Measurements from ENCODE around the gene MATN1. TPM values are rescaled to one million over a fixed set of nuclear protein-coding genes. Genes with fewer than 3 reads are reported as not detected.

The MATN1 gene
- total and polyA plus RNA-seq, 7 donors: 0.09 to 0.54 (median 0.36) TPM; not detected in 4

DNA sequence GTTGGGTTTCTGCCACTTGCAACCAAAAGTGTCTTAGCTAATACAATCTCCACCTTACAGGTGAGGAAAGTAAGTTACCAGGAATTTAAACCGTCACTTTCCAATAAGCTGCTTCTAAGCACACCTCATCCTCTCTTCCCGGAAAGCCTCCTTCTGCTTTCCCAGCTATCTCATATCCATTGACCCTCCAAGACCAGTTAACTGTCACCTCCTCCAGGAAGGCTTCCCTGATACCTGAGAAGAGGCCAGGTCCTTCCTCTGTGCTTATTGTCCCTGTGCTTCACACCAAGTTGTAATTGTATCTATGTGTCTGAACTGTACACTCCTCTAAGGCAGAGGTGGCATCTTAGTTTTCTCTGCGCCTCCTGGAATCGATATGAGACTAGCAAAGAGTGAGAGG, 11.2 kb upstream of the MATN1 start:
- Histone ChIP-seq H3K9me3 (no peaks in the 10 kb centered on the region), H3K4me3 (no peak overlapping the region), H3K27ac (no peak overlapping the region), H3K4me1 (no peaks in the 10 kb centered on the region), H3K36me3 (no peaks in the 10 kb centered on the region), H3K27me3 (no peaks in the 10 kb centered on the region)
- intact Hi-C loops (cut with DNase I): no loop called here
- DNase-seq: no peak
- WGBS, 2 donors: 96% methylated on average over 4 of the region's 4 CpGs
- TF ChIP-seq POLR2AphosphoS5 (IDR thresholded peaks at IDR 0.05) (no peak), EP300 (IDR thresholded peaks at IDR 0.05) (no peak), POLR2A (IDR thresholded peaks at IDR 0.05) (no peak)
- TF ChIP-seq, protein P1, sequence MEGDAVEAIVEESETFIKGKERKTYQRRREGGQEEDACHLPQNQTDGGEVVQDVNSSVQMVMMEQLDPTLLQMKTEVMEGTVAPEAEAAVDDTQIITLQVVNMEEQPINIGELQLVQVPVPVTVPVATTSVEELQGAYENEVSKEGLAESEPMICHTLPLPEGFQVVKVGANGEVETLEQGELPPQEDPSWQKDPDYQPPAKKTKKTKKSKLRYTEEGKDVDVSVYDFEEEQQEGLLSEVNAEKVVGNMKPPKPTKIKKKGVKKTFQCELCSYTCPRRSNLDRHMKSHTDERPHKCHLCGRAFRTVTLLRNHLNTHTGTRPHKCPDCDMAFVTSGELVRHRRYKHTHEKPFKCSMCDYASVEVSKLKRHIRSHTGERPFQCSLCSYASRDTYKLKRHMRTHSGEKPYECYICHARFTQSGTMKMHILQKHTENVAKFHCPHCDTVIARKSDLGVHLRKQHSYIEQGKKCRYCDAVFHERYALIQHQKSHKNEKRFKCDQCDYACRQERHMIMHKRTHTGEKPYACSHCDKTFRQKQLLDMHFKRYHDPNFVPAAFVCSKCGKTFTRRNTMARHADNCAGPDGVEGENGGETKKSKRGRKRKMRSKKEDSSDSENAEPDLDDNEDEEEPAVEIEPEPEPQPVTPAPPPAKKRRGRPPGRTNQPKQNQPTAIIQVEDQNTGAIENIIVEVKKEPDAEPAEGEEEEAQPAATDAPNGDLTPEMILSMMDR (IDR thresholded peaks at IDR 0.05): no peak

DNA sequence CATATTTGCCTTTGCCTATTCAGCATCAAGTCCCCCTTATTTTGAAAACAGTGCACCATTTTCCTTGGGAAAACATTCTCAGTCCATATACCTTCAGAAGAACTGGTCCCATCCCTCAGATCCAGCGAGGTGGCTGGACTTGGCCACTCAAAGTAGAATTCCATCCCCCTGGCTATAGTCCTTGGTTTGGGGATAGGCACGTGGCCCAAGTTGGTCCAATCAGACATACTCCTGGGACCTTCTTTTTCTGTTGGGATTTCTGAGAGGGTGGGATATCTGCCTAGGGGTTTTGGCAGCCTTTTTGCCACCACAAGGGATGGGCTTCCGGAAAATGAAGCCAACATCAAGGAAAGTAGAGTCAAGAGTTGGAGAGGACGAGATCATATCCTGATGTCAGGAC, 10.7 kb upstream of the MATN1 start:
- WGBS, 2 donors: 93 to 94% methylated on average over 4 of the region's 4 CpGs
- Histone ChIP-seq H3K4me1 (no peaks in the 10 kb centered on the region), H3K9me3 (no peaks in the 10 kb centered on the region), H3K4me3 (no peak overlapping the region), H3K27me3 (no peaks in the 10 kb centered on the region), H3K36me3 (no peaks in the 10 kb centered on the region), H3K27ac (no peak overlapping the region)
- intact Hi-C loops (cut with DNase I): no loop called here
- TF ChIP-seq POLR2AphosphoS5 (IDR thresholded peaks at IDR 0.05) (no peak), EP300 (IDR thresholded peaks at IDR 0.05) (no peak)
- DNase-seq: no peak

DNA sequence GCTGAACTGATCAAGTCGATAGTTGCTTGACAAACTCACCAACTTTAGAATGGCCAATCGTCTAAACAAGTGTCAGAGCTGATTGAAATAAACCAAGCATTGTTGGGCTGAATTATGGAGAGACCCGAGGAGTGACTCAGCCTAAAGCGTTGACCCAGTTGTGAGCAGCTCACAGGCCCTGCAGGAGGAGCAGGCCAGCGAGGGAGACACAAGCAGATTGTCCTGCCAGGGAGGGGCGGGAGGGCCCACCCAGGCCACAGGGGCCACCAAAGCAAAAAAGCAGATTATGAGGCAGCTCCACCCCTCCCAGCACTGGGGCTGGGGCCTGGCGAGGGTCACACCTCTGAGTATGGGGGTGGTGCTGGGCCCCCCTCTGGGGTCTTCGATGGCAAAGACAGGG, 10.1 kb upstream of the MATN1 start:
- H3K4me1 ChIP-seq: no peaks in the 10 kb centered on the region
- 85 to 86% methylated on average over 8 of the region's 8 CpGs for WGBS, 2 donors
- intact Hi-C loops (cut with DNase I): no loop called here
- DNase-seq: no peak
- no peak overlapping the region for H3K27ac ChIP-seq
- no peak overlapping the region for H3K4me3 ChIP-seq
- no peaks in the 10 kb centered on the region for H3K36me3 ChIP-seq
- TF ChIP-seq EP300 (IDR thresholded peaks at IDR 0.05) (no peak), POLR2A (IDR thresholded peaks at IDR 0.05) (no peak), POLR2AphosphoS5 (IDR thresholded peaks at IDR 0.05) (no peak)
- TF ChIP-seq, protein P1 (IDR thresholded peaks at IDR 0.05): no peak
- no peaks in the 10 kb centered on the region for H3K9me3 ChIP-seq
- H3K27me3 ChIP-seq: no peaks in the 10 kb centered on the region

DNA sequence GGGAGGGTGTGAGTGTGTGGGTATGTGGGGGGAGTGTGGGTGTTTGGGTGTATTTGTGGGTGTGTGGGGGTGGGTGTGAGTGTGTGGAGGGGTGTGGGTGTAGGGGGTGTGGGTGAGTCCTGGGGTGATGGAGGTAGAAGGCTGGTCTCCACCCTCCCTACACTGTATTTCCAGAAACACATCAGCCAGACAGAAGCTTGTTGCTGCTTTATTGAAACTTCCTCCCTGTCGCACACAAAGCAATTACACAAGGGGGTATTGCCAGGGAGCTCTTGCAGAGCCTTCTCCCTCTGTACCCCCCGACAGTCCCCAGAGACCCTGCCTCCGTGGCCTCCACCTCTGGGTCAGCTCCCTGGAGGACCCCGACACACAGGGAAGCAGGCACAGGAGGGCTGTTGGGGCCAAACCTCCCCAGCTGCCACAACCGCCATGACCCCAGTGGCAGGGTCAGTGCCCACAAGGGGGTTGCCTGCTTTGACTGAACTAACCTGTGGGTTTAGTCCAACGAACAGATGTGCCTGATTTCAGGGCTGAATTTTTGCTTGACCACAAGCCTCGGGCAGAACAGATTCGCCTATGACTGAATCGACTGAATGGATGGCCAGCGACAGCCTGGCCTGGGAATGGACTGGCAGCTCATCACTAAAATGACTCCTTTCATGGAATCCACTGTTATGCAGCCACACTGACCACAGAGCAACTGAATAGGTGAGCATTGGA, 9.1 kb upstream of the MATN1 start:
- intact Hi-C loops (cut with DNase I): no loop called here
- TF ChIP-seq POLR2AphosphoS5 (IDR thresholded peaks at IDR 0.05): no peak
- TF ChIP-seq, protein P1 (IDR thresholded peaks at IDR 0.05): no peak
- TF ChIP-seq POLR2A (IDR thresholded peaks at IDR 0.05): no peak
- TF ChIP-seq EP300 (IDR thresholded peaks at IDR 0.05): no peak
- Histone ChIP-seq H3K27ac (no peak overlapping the region), H3K4me1 (no peaks in the 10 kb centered on the region), H3K4me3 (no peak overlapping the region), H3K27me3 (no peaks in the 10 kb centered on the region), H3K9me3 (no peaks in the 10 kb centered on the region), H3K36me3 (no peaks in the 10 kb centered on the region)
- WGBS, 2 donors: 61 to 81% methylated on average over 10 of the region's 10 CpGs
- no peak for DNase-seq

DNA sequence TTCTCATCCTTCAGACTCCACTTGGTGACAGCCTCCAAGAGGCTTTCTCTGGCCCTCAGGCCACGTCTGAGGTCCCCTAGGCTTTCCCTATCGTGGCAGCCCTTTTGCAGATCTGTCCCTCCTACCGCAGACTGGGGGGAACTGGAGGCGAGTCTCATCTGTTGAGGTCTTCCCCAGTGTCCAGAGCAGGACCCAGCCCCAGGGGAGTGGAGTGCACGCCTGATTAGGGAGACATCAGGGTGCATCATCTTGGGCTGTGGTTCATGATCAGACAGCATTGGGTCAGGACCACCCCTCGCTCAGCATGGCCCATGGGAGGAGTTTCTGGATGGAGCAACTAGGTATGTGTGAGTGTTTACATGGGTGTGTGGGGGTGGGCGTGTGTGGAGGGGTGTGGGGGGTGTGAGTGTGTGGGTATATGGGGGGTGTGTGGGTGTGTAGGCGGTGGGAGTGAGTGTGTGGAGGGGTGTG, 8.5 kb upstream of the MATN1 start:
- no peaks in the 10 kb centered on the region for H3K9me3 ChIP-seq
- WGBS, 2 donors: 75 to 83% methylated on average over 8 of the region's 8 CpGs

More for the DNA sequence above, 8.5 kb upstream of the MATN1 start:
- TF ChIP-seq POLR2A (IDR thresholded peaks at IDR 0.05) (no peak), EP300 (IDR thresholded peaks at IDR 0.05) (no peak), POLR2AphosphoS5 (IDR thresholded peaks at IDR 0.05) (no peak)
- TF ChIP-seq, protein P1 (IDR thresholded peaks at IDR 0.05): no peak
- no peak for DNase-seq
- intact Hi-C loops (cut with DNase I): no loop called here
- no peak overlapping the region for H3K27ac ChIP-seq
- H3K27me3 ChIP-seq: no peaks in the 10 kb centered on the region
- no peaks in the 10 kb centered on the region for H3K4me1 ChIP-seq
- no peaks in the 10 kb centered on the region for H3K36me3 ChIP-seq
- no peak overlapping the region for H3K4me3 ChIP-seq
